ENCODE results near the gene HHEX.

HHEX gene

GRCh38 chr10:92688573-92688926 is 1.2 kb upstream of the HHEX start:
- TF ChIP-seq CTCF (IDR thresholded peaks at IDR 0.05; ENCODE audit: borderline replicate concordance, control extremely low read depth, extremely low read depth, insufficient read depth, missing control alignments): no peak
- no peak for DNase-seq (ENCODE audit: low spot score)
- in situ Hi-C loops (cut with MboI; ENCODE audit: low sequenced_read_pairs, unreplicated experiment): no loop called here

- peak; percentile 55 for DNase-seq (ENCODE audit: low spot score)
- in situ Hi-C loops (cut with MboI; ENCODE audit: low sequenced_read_pairs, unreplicated experiment): no loop called here
- no peak for TF ChIP-seq CTCF (IDR thresholded peaks at IDR 0.05; ENCODE audit: borderline replicate concordance, control extremely low read depth, extremely low read depth, insufficient read depth, missing control alignments)
Measured at GRCh38 chr10:92688927-92689662, 660 bp upstream of the HHEX start.

- DNase-seq (ENCODE audit: low spot score): peak; percentile 60
Measured at GRCh38 chr10:92690211-92690914, 608 bp downstream of the HHEX start.

GRCh38 chr10:92690915-92691590 is 1.3 kb downstream of the HHEX start:
- no peak for TF ChIP-seq CTCF (IDR thresholded peaks at IDR 0.05; ENCODE audit: borderline replicate concordance, control extremely low read depth, extremely low read depth, insufficient read depth, missing control alignments)
- DNase-seq (ENCODE audit: low spot score): no peak
- in situ Hi-C loops (cut with MboI; ENCODE audit: low sequenced_read_pairs, unreplicated experiment): no loop called here

More at GRCh38 chr10:92690211-92690914, 608 bp downstream of the HHEX start:
- in situ Hi-C loops (cut with MboI; ENCODE audit: low sequenced_read_pairs, unreplicated experiment): no loop called here
- TF ChIP-seq CTCF (IDR thresholded peaks at IDR 0.05; ENCODE audit: borderline replicate concordance, control extremely low read depth, extremely low read depth, insufficient read depth, missing control alignments): no peak

- peak; percentile 58 for DNase-seq (ENCODE audit: low spot score)
Measured at GRCh38 chr10:92691591-92692079, 1.9 kb downstream of the HHEX start.

More at GRCh38 chr10:92691591-92692079, 1.9 kb downstream of the HHEX start:
- in situ Hi-C loops (cut with MboI; ENCODE audit: low sequenced_read_pairs, unreplicated experiment): no loop called here
- TF ChIP-seq CTCF (IDR thresholded peaks at IDR 0.05; ENCODE audit: borderline replicate concordance, control extremely low read depth, extremely low read depth, insufficient read depth, missing control alignments): no peak

Measured in GM13976 (cell line).